ENCODE measurements around the gene DOK5. TPM values are rescaled to one million over a fixed set of nuclear protein-coding genes. Genes with fewer than 3 reads are reported as not detected.

Gene DOK5
- total RNA-seq, 2 donors from 2014 or later, result 0.39 TPM; not detected in 1

DNA sequence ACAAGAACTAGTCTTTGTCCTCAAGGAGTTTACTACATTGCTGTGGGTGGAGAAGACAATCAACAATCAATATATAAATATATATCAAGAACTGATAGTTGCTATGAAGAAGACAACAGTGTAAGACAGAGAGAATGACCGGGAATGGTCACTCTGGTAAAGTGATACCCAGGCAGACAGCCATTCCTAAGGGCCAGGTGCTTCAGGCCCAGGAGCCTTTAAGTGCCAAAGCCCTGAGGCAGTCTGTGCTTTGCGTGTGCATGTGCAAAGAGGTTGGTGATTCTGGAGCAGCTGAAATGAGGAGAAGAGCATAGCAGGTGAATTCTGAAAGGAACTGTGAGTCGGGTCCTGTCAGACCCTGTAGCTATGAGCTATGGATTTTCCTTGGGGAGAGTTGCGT is 154.2 kb downstream of the DOK5 start:
- ATAC-seq (no peak), DNase-seq (ENCODE audit: low spot score) (no peak)
- Mint-ChIP-seq H3K4me3 (no peak overlapping the region), H3K4me1 (ENCODE audit: low read depth in 2 of 2) (no peaks in the 10 kb centered on the region), H3K36me3 (no peaks in the 10 kb centered on the region), H3K27ac (no peak overlapping the region), H3K9me3 (no peaks in the 10 kb centered on the region), H3K27me3 (peaks cover 7 to 22% of the 10 kb centered on the region in 2 donors)

GRCh38 chr20:54630582-54630981 is 155.2 kb downstream of the DOK5 start:
- no peak for DNase-seq (ENCODE audit: low spot score)
- Mint-ChIP-seq H3K36me3 (no peaks in the 10 kb centered on the region), H3K4me3 (no peak overlapping the region), H3K4me1 (ENCODE audit: low read depth in 2 of 2) (no peaks in the 10 kb centered on the region), H3K27ac (no peak overlapping the region), H3K9me3 (no peaks in the 10 kb centered on the region), H3K27me3 (peaks cover 7 to 22% of the 10 kb centered on the region in 2 donors)
- ATAC-seq, result no peak

DNA sequence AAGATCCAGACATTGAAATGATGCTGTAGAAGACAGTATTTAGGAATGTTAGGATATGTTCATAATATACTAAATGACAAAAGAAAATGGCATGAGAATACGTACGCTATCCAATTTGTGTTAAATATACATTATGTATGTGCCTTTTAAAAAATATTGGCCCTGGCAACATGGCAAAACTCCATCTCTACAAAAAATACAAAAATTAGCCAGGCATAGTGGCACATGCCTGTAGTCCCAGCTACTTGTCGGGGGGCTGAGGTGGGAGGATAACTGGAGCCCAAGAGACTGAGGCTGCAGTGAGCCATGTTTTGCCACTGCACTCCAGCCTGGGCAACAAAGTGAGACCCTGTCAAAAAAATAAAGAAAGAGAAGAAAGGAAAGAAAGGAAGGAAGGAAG is 155.7 kb downstream of the DOK5 start:
- no peak overlapping the region for H3K4me3 Mint-ChIP-seq
- H3K27me3 Mint-ChIP-seq, result peaks cover 7 to 22% of the 10 kb centered on the region in 2 donors
- H3K4me1 Mint-ChIP-seq (ENCODE audit: low read depth in 2 of 2), result no peaks in the 10 kb centered on the region
- ATAC-seq (no peak), DNase-seq (ENCODE audit: low spot score) (no peak)
- no peak overlapping the region for H3K27ac Mint-ChIP-seq
- no peaks in the 10 kb centered on the region for H3K9me3 Mint-ChIP-seq
- H3K36me3 Mint-ChIP-seq, result no peaks in the 10 kb centered on the region

GRCh38 chr20:54633374-54634355 is 158.3 kb downstream of the DOK5 start:
- no peaks in the 10 kb centered on the region for H3K36me3 Mint-ChIP-seq
- no peak overlapping the region for H3K27ac Mint-ChIP-seq
- H3K4me3 Mint-ChIP-seq, result no peak overlapping the region
- no peak for ATAC-seq
- peaks cover 7 to 15% of the 10 kb centered on the region in 2 donors for H3K27me3 Mint-ChIP-seq
- no peaks in the 10 kb centered on the region for H3K4me1 Mint-ChIP-seq (ENCODE audit: low read depth in 2 of 2)
- DNase-seq (ENCODE audit: low spot score), result no peak
- no peaks in the 10 kb centered on the region for H3K9me3 Mint-ChIP-seq

DNA sequence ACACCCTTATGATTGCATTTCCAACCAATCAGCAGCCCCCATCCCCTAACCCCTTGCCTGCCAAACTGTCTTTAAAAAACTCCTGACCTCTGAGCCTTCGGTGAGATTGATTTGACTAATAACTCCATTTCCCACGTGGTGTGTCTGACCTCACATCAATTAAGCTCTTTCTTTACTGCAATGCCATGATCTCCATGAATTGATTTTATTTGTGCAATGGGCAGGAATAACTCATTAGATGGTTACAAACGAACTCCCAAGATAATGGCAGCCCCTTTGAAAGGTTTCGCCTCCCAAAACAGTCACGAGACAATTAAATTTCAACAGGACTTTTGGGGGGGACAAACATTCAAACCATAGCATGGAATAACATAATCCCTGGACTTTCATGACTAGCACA is 161.2 kb downstream of the DOK5 start:
- Mint-ChIP-seq H3K27ac (no peak overlapping the region), H3K36me3 (no peaks in the 10 kb centered on the region), H3K27me3 (peaks cover 0 to 8% of the 10 kb centered on the region in 2 donors), H3K4me1 (ENCODE audit: low read depth in 2 of 2) (no peaks in the 10 kb centered on the region), H3K9me3 (no peaks in the 10 kb centered on the region), H3K4me3 (no peak overlapping the region)
- no peak for ATAC-seq
- DNase-seq (ENCODE audit: low spot score), result no peak

DNA sequence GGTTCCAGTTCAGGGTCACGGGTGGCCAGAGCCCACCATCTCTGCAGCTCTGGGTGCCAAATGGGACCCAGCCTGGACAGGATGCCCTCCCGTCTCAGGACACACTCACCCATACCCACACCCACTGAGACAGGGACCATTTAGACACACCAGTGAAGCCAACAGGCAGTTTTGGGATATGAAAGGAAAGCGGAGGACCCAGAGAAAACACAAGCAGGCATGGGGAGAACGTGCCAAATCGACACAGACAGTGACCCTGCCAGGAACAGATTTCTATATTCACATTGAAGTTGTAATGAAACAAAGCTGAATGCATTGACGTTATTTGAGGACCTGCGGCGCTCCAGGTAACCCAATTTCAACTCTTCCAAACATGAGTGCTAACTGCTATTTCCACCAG is 164.5 kb downstream of the DOK5 start:
- DNase-seq (ENCODE audit: low spot score) (no peak), ATAC-seq (no peak)
- no peak overlapping the region for H3K4me3 Mint-ChIP-seq
- H3K27me3 Mint-ChIP-seq, result peaks cover 3 to 15% of the 10 kb centered on the region in 2 donors
- H3K27ac Mint-ChIP-seq, result no peak overlapping the region
- H3K4me1 Mint-ChIP-seq (ENCODE audit: low read depth in 2 of 2), result no peaks in the 10 kb centered on the region
- no peaks in the 10 kb centered on the region for H3K9me3 Mint-ChIP-seq
- no peaks in the 10 kb centered on the region for H3K36me3 Mint-ChIP-seq

- no peak overlapping the region for H3K4me3 Mint-ChIP-seq
- no peaks in the 10 kb centered on the region for H3K36me3 Mint-ChIP-seq
- H3K4me1 Mint-ChIP-seq (ENCODE audit: low read depth in 2 of 2), result no peaks in the 10 kb centered on the region
- no peak for ATAC-seq
- no peak overlapping the region for H3K27ac Mint-ChIP-seq
- peaks cover 5 to 15% of the 10 kb centered on the region in 2 donors for H3K27me3 Mint-ChIP-seq
- no peaks in the 10 kb centered on the region for H3K9me3 Mint-ChIP-seq
- DNase-seq (ENCODE audit: low spot score), result no peak
Observed at GRCh38 chr20:54640800-54641199, 165.4 kb downstream of the DOK5 start.

DNA sequence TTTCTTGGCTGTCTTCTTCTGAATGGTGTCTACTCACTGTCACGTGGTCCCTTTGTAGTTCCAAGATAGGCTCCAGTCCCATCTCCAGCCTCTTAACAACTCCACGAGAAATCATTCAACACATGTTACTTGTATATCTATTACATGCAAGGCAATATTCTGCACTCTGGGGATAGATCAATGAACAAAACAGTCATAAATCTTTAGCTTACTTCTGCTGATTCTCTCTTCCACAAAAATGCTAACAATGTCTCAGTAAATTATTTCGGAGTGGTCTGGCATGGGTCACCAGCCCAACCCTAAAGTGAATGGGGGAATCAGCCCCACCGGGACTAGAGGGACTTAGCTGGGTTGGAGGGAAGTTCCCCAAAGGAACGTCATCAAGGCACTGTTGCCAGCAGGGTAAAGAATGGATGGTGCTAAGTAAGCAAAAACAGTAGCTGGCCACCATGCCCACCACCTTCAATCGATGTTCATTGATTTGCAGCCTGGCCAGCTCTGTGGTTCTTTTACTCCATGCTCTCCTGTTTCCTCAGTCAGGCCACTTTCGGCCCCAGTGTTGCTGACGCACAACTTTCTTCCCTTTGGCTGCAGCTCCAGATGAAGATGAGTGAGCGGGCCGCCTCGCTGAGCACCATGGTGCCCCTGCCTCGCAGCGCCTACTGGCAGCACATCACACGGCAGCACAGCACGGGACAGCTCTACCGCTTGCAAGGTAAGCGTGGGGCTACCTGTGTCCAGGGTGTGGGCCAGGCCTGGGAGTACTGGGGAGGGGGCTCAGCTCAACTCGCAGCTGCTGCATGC is 167.7 kb downstream of the DOK5 start:
- H3K27ac Mint-ChIP-seq, result no peak overlapping the region
- H3K9me3 Mint-ChIP-seq, result no peaks in the 10 kb centered on the region
- DNase-seq (ENCODE audit: low spot score), result no peak
- peaks cover 6 to 15% of the 10 kb centered on the region in 2 donors for H3K27me3 Mint-ChIP-seq
- H3K4me1 Mint-ChIP-seq (ENCODE audit: low read depth in 2 of 2), result no peaks in the 10 kb centered on the region
- H3K36me3 Mint-ChIP-seq, result no peaks in the 10 kb centered on the region
- no peak overlapping the region for H3K4me3 Mint-ChIP-seq
- ATAC-seq, result peak in 1 of 2 donors; percentile 43

DNA sequence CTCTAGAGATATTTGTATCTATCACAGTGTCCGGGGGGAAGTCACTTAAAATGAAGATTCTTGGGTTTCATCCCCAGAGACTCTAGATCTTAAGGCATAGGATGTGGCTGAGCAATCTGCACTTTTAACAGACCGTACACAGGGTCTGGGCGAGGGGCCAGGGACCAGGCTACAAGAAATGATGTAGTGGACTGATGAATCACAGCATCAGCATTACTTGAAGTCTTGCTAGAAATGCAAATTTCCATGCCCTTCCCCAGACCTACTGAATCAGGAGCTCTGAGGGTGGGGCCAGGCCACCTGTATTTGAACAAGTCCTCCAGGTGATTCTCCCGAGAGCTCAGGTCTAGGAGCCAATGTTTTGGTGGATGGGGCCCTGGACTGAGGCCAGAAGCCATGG is 168.4 kb downstream of the DOK5 start:
- Mint-ChIP-seq H3K4me1 (ENCODE audit: low read depth in 2 of 2) (no peaks in the 10 kb centered on the region), H3K27ac (no peak overlapping the region), H3K27me3 (peaks cover 10 to 15% of the 10 kb centered on the region in 2 donors), H3K9me3 (no peaks in the 10 kb centered on the region), H3K36me3 (no peaks in the 10 kb centered on the region), H3K4me3 (no peak overlapping the region)
- DNase-seq (ENCODE audit: low spot score) (no peak), ATAC-seq (peak in 1 of 2 donors; percentile 43)

GRCh38 chr20:54645445-54646155 is 170.2 kb downstream of the DOK5 start:
- ATAC-seq, result no peak

GRCh38 chr20:54646156-54646517 is 170.7 kb downstream of the DOK5 start:
- H3K27ac Mint-ChIP-seq, result no peak overlapping the region
- no peaks in the 10 kb centered on the region for H3K36me3 Mint-ChIP-seq
- H3K4me1 Mint-ChIP-seq (ENCODE audit: low read depth in 2 of 2), result no peaks in the 10 kb centered on the region
- ATAC-seq (no peak), DNase-seq (ENCODE audit: low spot score) (no peak)
- no peak overlapping the region for H3K4me3 Mint-ChIP-seq
- H3K9me3 Mint-ChIP-seq, result no peaks in the 10 kb centered on the region
- peaks cover 14 to 16% of the 10 kb centered on the region in 2 donors for H3K27me3 Mint-ChIP-seq

More at GRCh38 chr20:54645445-54646155, 170.2 kb downstream of the DOK5 start:
- Mint-ChIP-seq H3K4me3 (no peak overlapping the region), H3K27ac (no peak overlapping the region), H3K36me3 (no peaks in the 10 kb centered on the region), H3K4me1 (ENCODE audit: low read depth in 2 of 2) (no peaks in the 10 kb centered on the region), H3K27me3 (peaks cover 10% of the 10 kb centered on the region in 2 donors), H3K9me3 (no peaks in the 10 kb centered on the region)
- no peak for DNase-seq (ENCODE audit: low spot score)

DNA sequence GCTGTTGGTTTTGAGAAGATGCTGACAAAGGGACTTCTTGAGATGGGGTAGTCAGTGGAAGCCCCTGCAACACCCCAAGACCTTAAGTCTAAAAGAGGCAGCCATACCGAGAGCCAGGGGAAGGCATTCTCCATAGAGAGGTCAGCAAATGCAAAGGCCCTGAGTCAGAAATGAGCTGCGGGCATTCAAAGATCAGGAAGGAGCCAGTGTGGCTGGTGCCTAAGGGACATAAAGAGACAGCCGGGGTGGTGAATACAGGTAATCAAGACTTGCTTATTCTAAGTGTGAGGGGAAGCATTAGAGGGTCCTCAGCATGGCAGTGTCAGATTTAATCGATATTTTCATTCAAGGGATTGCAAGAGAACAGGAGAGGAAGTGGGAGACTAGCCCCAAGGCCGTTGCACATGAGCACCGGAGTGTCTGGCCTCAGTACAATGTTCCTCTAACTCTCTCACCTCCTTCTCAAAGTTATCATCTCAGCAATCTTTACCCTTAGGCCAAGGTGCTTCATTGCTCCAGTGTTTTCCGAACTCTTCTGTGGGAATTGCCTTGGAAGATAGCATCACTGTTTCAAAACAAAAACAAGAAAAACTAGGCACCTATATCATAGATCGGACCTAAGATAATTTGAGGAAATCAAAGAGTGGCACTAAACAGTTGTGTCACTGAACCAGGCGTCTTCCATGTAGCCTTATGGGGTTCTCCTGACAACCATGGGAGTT is 173.2 kb downstream of the DOK5 start:
- Mint-ChIP-seq H3K9me3 (no peaks in the 10 kb centered on the region), H3K4me3 (no peak overlapping the region), H3K4me1 (ENCODE audit: low read depth in 2 of 2) (no peaks in the 10 kb centered on the region), H3K27ac (no peak overlapping the region), H3K27me3 (peaks cover 10 to 13% of the 10 kb centered on the region in 2 donors), H3K36me3 (no peaks in the 10 kb centered on the region)
- ATAC-seq, result no peak
- DNase-seq (ENCODE audit: low spot score), result no peak

DNA sequence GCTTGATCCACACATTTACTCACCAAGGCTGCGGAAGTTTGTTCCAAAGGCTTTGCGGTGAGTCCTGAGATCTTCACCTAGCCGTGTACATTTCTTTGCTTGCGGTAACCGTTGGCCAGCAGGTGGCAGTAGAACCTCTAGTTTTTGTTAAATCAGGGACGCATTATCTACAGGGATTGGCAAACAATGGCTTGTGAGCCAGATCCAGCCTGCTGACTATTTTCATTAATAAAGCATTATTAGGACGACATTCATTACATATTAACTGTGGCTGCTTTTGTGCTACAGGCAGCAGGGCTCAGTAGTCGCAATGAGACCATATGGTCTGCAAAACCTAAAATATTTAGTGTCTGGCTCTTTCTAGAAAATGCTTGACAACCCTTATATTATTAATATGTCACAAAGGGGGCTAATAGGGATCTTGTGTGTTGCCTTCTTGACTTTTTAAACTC is 174.1 kb downstream of the DOK5 start:
- ATAC-seq (no peak), DNase-seq (ENCODE audit: low spot score) (peak; percentile 65)
- Mint-ChIP-seq H3K9me3 (no peaks in the 10 kb centered on the region), H3K27me3 (peaks cover 10 to 13% of the 10 kb centered on the region in 2 donors), H3K27ac (no peak overlapping the region), H3K4me1 (ENCODE audit: low read depth in 2 of 2) (no peaks in the 10 kb centered on the region), H3K36me3 (no peaks in the 10 kb centered on the region), H3K4me3 (no peak overlapping the region)

Measured in natural killer cell treated with Interleukin-12 subunit alpha and Interleukin-12 subunit beta and Interleukin-15 and Interleukin-18, amount 100 ng/mL, for 72 hours (primary cell).